Dorsolateral prefrontal cortex (tissue), 118 donors: ENCODE data around the gene CACNA1B. TPM values are rescaled to one million over a fixed set of nuclear protein-coding genes. Genes with fewer than 3 reads are reported as not detected.

Source experiments
- microRNA-seq, 43 experiments: library from miRNA; unstranded; fragments of <30 nt; microRNA quantifications; one replicate each; pipeline ENCODE4 v1.2.0, GENCODE V29; 2022
- total RNA-seq, 120 experiments: library from RNA; stranded (reverse); gene quantifications; one replicate each; pipeline versions ENCODE4 v1.2.3 to v1.2.4, GENCODE V29; 2022

The CACNA1B gene
- total RNA-seq, 120 experiments from 2014 or later = 18.4 to 81.1 (median 54.5) TPM

Small RNAs within 50 kb of the gene (microRNA-seq; reads per million reads assigned to microRNA genes)
- 0 to 0.79 (median 0) reads per million in 43 experiments for gene MIR602
